HFFc6 (cell line): ENCODE measurements around the gene ZNF500. TPM values are rescaled to one million over a fixed set of nuclear protein-coding genes. Genes with fewer than 3 reads are reported as not detected.

ENCODE experiments used
- DNase-seq: peaks from one replicate; pipeline ENCODE4 v3.0.0-alpha.2; 2018
- H3K27ac Mint-ChIP-seq: 2 replicates; pipeline ENCODE4 v1.8.0; 2020; ENCODE audit warnings: mild to moderate bottlenecking, mixed read lengths
- H3K27me3 Mint-ChIP-seq: 2 replicates; pipeline ENCODE4 v1.8.0; 2021; ENCODE audit warnings: mild to moderate bottlenecking, moderate library complexity, mixed read lengths; ENCODE audit not compliant: insufficient read depth
- H3K36me3 Mint-ChIP-seq: 2 replicates; pipeline ENCODE4 v1.8.0; 2021; ENCODE audit warnings: low read depth, mixed read lengths
- H3K4me1 Mint-ChIP-seq: 2 replicates; pipeline ENCODE4 v1.8.0; 2020; ENCODE audit warnings: low read depth, mixed read lengths
- H3K4me3 Mint-ChIP-seq: 2 replicates; pipeline ENCODE4 v1.8.0; 2020; ENCODE audit warnings: mild to moderate bottlenecking, moderate library complexity, mixed read lengths
- H3K9me3 Mint-ChIP-seq: 2 replicates; pipeline ENCODE4 v1.8.0; 2020; ENCODE audit warnings: mild to moderate bottlenecking, mixed read lengths
- total RNA-seq, 6 experiments: library from RNA; stranded (reverse); fragmentation: NEBNext Ultra II Directional; extraction: Animal tissue kit (Norgen Biotek cat#: 25700); gene quantifications; 2 replicates in 1 of 6; 3 replicates in 5 of 6; pipeline ENCODE4 v1.2.3, GENCODE V29; 2021
- TF ChIP-seq, protein P1 (sequence below): fragments of 200-600 bp; sonication (generic); IDR thresholded peaks from 2 replicates; pipeline ENCODE4 v1.5.0; 2021; ENCODE audit warnings: antibody characterized with exemption, mild to moderate bottlenecking

Gene ZNF500
- total RNA-seq, 6 experiments from 2014 or later: 8.9 to 13.4 (median 10.4) TPM

GRCh38 chr16:4736546-4736945, 30.4 kb downstream of the ZNF500 start:
- DNase-seq: no peak
- H3K27ac Mint-ChIP-seq: no peak overlapping the region; the same call in 1 of the 2 replicates
- no peak overlapping the region for H3K4me3 Mint-ChIP-seq
- peaks cover 14% of the 10 kb centered on the region for H3K4me1 Mint-ChIP-seq
- H3K27me3 Mint-ChIP-seq: peaks cover 2% of the 10 kb centered on the region
- TF ChIP-seq, protein P1, sequence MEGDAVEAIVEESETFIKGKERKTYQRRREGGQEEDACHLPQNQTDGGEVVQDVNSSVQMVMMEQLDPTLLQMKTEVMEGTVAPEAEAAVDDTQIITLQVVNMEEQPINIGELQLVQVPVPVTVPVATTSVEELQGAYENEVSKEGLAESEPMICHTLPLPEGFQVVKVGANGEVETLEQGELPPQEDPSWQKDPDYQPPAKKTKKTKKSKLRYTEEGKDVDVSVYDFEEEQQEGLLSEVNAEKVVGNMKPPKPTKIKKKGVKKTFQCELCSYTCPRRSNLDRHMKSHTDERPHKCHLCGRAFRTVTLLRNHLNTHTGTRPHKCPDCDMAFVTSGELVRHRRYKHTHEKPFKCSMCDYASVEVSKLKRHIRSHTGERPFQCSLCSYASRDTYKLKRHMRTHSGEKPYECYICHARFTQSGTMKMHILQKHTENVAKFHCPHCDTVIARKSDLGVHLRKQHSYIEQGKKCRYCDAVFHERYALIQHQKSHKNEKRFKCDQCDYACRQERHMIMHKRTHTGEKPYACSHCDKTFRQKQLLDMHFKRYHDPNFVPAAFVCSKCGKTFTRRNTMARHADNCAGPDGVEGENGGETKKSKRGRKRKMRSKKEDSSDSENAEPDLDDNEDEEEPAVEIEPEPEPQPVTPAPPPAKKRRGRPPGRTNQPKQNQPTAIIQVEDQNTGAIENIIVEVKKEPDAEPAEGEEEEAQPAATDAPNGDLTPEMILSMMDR: no peak
- no peaks in the 10 kb centered on the region for H3K9me3 Mint-ChIP-seq
- peaks cover 5% of the 10 kb centered on the region for H3K36me3 Mint-ChIP-seq

GRCh38 chr16:4734730-4735535, 32.0 kb downstream of the ZNF500 start:
- Mint-ChIP-seq H3K36me3 (peaks cover 9% of the 10 kb centered on the region), H3K4me1 (peaks cover 14% of the 10 kb centered on the region), H3K9me3 (no peaks in the 10 kb centered on the region), H3K27ac (peak overlapping the region; percentile 96), H3K27me3 (peaks cover 2% of the 10 kb centered on the region), H3K4me3 (peak overlapping the region; percentile 94)
- DNase-seq: peak; percentile 68
- TF ChIP-seq, protein P1: no peak

DNA sequence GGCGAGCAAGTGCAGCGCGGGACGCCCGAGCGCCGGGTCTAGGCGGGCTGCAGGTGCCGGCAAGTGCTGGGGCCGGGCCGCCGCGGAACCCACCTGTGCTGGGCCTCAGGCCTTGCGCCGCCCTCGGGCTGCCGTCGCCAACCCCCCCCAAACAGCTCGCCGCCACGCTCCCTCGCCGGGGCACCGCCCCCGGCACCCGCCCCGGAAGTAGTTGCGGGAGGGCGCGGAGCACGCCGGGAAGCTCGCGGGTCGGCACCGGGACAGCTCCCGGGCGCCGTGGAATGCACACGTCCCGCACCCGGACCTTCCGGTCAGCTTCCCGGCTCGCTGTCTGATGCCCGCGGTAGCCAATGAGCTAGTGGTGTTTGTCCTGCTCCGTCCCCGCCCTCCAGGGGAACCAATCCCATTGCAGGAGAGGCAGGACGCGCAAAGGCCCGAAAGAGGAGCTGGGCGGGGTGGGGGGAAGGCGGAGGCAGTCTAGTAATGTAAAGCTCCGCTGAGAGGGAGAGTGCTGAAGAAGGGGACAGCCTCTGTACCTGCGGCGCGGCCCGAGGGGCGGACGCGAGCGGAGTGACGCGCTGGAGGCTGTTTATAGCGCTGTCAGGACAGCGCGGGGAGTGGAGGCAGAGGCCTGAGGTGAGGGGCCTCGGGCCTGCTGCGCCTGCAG, 32.8 kb downstream of the ZNF500 start, which contains the start of the genes ANKS3 and DNAAF8:
TSS of gene ANKS3 (minus strand) at position 209 of the 667 bp plus-strand sequence. CDS start 4,122 bp downstream, outside the sequence.
TSS of gene DNAAF8 (plus strand) at position 475 of the 667 bp plus-strand sequence. CDS start 1,978 bp downstream, outside the sequence.
- peaks cover 2% of the 10 kb centered on the region for H3K27me3 Mint-ChIP-seq
- peaks cover 14% of the 10 kb centered on the region for H3K4me1 Mint-ChIP-seq
- H3K4me3 Mint-ChIP-seq: peak within 1 kb of the TSS; percentile 94
- peak within 1 kb of the TSS; percentile 96 for H3K27ac Mint-ChIP-seq
- H3K9me3 Mint-ChIP-seq: no peaks in the 10 kb centered on the region
- TF ChIP-seq, protein P1: no peak
- H3K36me3 Mint-ChIP-seq: peaks cover 9% of the 10 kb centered on the region
- DNase-seq: peak; percentile 98

- TF ChIP-seq, protein P1: no peak
- no peak for DNase-seq
- peak overlapping the region; percentile 51; the same call in 1 of the 2 replicates for H3K27ac Mint-ChIP-seq
- H3K4me1 Mint-ChIP-seq: peaks cover 14% of the 10 kb centered on the region
- H3K4me3 Mint-ChIP-seq: peak overlapping the region; percentile 94
- no peaks in the 10 kb centered on the region for H3K9me3 Mint-ChIP-seq
- peaks cover 2% of the 10 kb centered on the region for H3K27me3 Mint-ChIP-seq
- peaks cover 9% of the 10 kb centered on the region for H3K36me3 Mint-ChIP-seq
These were observed 33.3 kb downstream of the ZNF500 start for GRCh38 chr16:4733747-4734062.

- H3K9me3 Mint-ChIP-seq: no peaks in the 10 kb centered on the region
- H3K4me1 Mint-ChIP-seq: peaks cover 14% of the 10 kb centered on the region
- peaks cover 9% of the 10 kb centered on the region for H3K36me3 Mint-ChIP-seq
- no peak for DNase-seq
- H3K27me3 Mint-ChIP-seq: peaks cover 2% of the 10 kb centered on the region
- peak overlapping the region; percentile 49; the same call in 1 of the 2 replicates for H3K27ac Mint-ChIP-seq
- TF ChIP-seq, protein P1: no peak
- peak overlapping the region; percentile 94 for H3K4me3 Mint-ChIP-seq
These were observed 33.7 kb downstream of the ZNF500 start for GRCh38 chr16:4733211-4733742.
